Lung (tissue), 12 donors: ENCODE data around the gene AKR1B15. TPM values are rescaled to one million over a fixed set of nuclear protein-coding genes. Genes with fewer than 3 reads are reported as not detected.

Experiments
- ATAC-seq: fragments of 200-7000 bp; cut with Tn5 transposase; one replicate; pipeline ENCODE4 v1.9.1; 2020; ENCODE audit warnings: moderate number of reproducible peaks; ENCODE audit not compliant: insufficient read depth, low FRiP score
- DNase-seq, 3 donors: peaks; one replicate each; pipeline ENCODE4 v3.0.0-alpha.2; 2013 to 2017
- H3K27ac ChIP-seq, 2 donors: one replicate each; pipeline ENCODE4 v1.5.1; 2013; ENCODE audit warnings: mild to moderate bottlenecking in 2 of 2, moderate library complexity in 2 of 2, control low read depth in 1 of 2, inconsistent platforms in 1 of 2, low read depth in 1 of 2, low read length in 1 of 2
- H3K27me3 ChIP-seq, 3 donors: one replicate each; pipeline ENCODE4 v1.5.1; 2013; ENCODE audit warnings: low read length in 2 of 3; ENCODE audit not compliant: control insufficient read depth in 3 of 3, insufficient read depth in 3 of 3
- H3K36me3 ChIP-seq, 4 donors: one replicate each; pipeline ENCODE4 v1.5.1; 2013; ENCODE audit warnings: low read length in 4 of 4, mild to moderate bottlenecking in 1 of 4, moderate library complexity in 1 of 4; ENCODE audit not compliant: control insufficient read depth in 4 of 4, insufficient read depth in 4 of 4
- H3K4me1 ChIP-seq, 5 donors: one replicate each; pipeline ENCODE4 v1.5.1; 2013; ENCODE audit warnings: low read length in 5 of 5, mild to moderate bottlenecking in 2 of 5, moderate library complexity in 1 of 5; ENCODE audit not compliant: control insufficient read depth in 5 of 5, insufficient read depth in 5 of 5
- H3K4me3 ChIP-seq: one replicate; pipeline ENCODE4 v1.5.1; 2013; ENCODE audit warnings: mild to moderate bottlenecking, control low read depth, moderate library complexity
- H3K9ac ChIP-seq, 2 donors: one replicate each; pipeline ENCODE4 v1.5.1; 2013; ENCODE audit warnings: low read length in 2 of 2, control low read depth in 1 of 2; ENCODE audit not compliant: insufficient read depth in 1 of 2
- H3K9me3 ChIP-seq, 4 donors: one replicate each; pipeline ENCODE4 v1.5.1; 2013; ENCODE audit warnings: low read length in 3 of 4, mild to moderate bottlenecking in 1 of 4, moderate library complexity in 1 of 4; ENCODE audit not compliant: control insufficient read depth in 4 of 4, insufficient read depth in 3 of 4
- CTCF ChIP-seq: IDR thresholded peaks from 2 replicates; pipeline ENCODE4 v1.5.1; 2012; ENCODE audit warnings: mild to moderate bottlenecking; ENCODE audit errors: control extremely low read depth, extremely low read depth
- WGBS, 2 donors: extraction: QIAGEN DNeasy Blood & Tissue Kit; methylation state at CpG; one replicate each; pipeline ENCODE4 v1.1.7; 2013; 5-methylcytosine and 5-hydroxymethylcytosine counted together
- polyA plus RNA-seq, 2 donors: library from polyadenylated mRNA; stranded (reverse); fragments of 200-250 nt; gene quantifications; one replicate each; pipeline ENCODE4 v1.2.1, GENCODE V29; 2013
- total RNA-seq, 2 donors: library from RNA; depleted of rRNA in 1 of 2; stranded (reverse); fragments of >200 nt in 1 of 2; gene quantifications; one replicate each; pipeline ENCODE4 v1.2.1, GENCODE V29; 2014 to 2021
- donor health status: control.
- donor health status: control.
- donor health status: Bipolar disorder and iron deficiency.
- donor health status: healthy.
- donor health status: DM: yes; HTN: yes; CAD: no.

Gene AKR1B15
- total and polyA plus RNA-seq, 4 donors = not detected

DNA sequence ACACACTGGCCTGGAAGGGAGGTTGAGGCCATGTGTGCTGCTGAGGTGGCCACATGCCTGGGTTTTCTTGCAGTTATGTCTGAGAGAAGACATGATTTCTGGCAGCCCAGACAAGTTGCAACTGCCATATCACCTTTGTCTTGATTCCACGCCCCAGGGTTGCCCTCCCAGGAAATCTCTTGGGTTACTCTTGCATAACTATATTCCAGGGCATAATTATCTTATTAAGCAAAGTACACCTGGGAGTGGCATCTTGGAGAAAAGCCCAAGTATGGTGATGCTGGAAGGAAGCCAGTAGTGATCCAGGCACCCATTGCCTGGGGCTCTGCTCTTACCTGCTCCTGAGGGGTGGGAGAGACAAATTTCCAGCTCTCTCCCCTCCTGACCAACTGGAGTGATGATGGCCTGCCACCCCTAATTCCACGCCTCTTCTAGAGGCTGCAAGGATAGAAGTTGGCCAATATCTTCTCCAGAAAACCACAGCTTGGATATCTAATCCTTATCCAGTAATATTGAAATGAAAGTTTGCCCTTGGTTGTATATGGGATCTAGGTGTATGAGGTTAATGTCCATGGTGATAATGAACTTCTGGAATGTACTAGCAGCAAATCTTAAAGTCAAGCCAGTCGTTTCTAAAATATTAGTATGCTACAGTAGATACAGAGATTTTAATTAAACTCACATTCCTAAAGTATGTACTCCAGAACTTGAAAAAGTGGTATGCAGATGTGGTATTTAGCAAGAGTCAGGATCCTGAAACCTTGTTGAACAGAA, 16.5 kb upstream of the AKR1B15 start:
- Histone ChIP-seq H3K27me3 (no peaks in the 10 kb centered on the region), H3K27ac (no peak overlapping the region), H3K4me1 (peaks cover 0 to 4% (median 0%) of the 10 kb centered on the region in 5 donors), H3K36me3 (no peaks in the 10 kb centered on the region), H3K4me3 (no peak overlapping the region), H3K9ac (no peak overlapping the region), H3K9me3 (no peaks in the 10 kb centered on the region)
- ATAC-seq (no peak), DNase-seq (no peak)
- TF ChIP-seq CTCF = no peak
- 71 to 76% methylated on average over 3 of the region's 3 CpGs for WGBS, 2 donors

DNA sequence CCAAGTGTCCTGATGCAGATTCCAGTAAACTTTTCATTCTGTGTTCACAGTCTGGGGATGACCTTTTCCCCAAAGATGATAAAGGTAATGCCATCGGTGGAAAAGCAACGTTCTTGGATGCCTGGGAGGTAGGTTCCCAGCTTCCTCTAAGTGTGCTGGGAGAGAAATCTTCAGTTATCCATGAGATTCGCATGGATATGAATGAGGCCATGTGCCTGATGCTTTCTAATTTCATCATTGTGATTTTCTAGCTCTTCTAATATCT, 16.0 kb upstream of the AKR1B15 start:
- TF ChIP-seq CTCF = no peak
- 85 to 91% methylated on average over 3 of the region's 3 CpGs for WGBS, 2 donors

GRCh38 chr7:134533288-134533771, 15.6 kb upstream of the AKR1B15 start:
- Histone ChIP-seq H3K9ac (no peak overlapping the region), H3K4me3 (no peak overlapping the region), H3K27me3 (no peaks in the 10 kb centered on the region), H3K4me1 (no peaks in the 10 kb centered on the region), H3K27ac (no peak overlapping the region), H3K9me3 (no peaks in the 10 kb centered on the region), H3K36me3 (no peaks in the 10 kb centered on the region)
- no peak for DNase-seq
- ATAC-seq = no peak
- TF ChIP-seq CTCF = no peak
- WGBS, 2 donors = 89 to 92% methylated on average over 1 of the region's 1 CpG

More for the DNA sequence above, 16.0 kb upstream of the AKR1B15 start:
- Histone ChIP-seq H3K36me3 (no peaks in the 10 kb centered on the region), H3K27me3 (no peaks in the 10 kb centered on the region), H3K4me1 (no peaks in the 10 kb centered on the region), H3K9me3 (no peaks in the 10 kb centered on the region), H3K9ac (no peak overlapping the region), H3K27ac (no peak overlapping the region), H3K4me3 (no peak overlapping the region)
- ATAC-seq (no peak), DNase-seq (no peak)

DNA sequence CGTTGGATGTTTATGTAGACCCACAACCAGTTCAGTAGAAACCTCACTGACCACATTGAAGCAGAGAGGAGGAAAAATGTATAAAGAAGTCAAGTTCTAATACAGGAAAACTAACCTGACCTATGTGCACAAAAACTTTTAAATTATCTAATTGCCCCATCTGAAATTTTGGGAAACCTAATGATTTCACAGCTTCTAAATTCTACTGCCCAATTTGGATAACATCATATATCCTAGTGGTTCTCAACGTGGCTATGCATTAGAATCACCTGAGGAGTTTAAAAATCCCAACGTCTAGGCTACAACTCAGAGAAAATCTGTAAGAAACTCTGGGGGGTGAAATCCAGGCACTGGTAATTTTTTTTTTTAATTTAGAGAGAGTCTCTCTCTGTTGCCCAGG, 14.3 kb upstream of the AKR1B15 start:
- no peak for ATAC-seq
- H3K27me3 ChIP-seq = no peaks in the 10 kb centered on the region

More for the DNA sequence above, 14.3 kb upstream of the AKR1B15 start:
- Histone ChIP-seq H3K9me3 (no peaks in the 10 kb centered on the region), H3K4me3 (no peak overlapping the region), H3K36me3 (no peaks in the 10 kb centered on the region), H3K27ac (no peak overlapping the region), H3K9ac (no peak overlapping the region), H3K4me1 (no peaks in the 10 kb centered on the region)
- TF ChIP-seq CTCF = no peak
- 87 to 88% methylated on average over 3 of the region's 3 CpGs for WGBS, 2 donors
- no peak for DNase-seq
